Stimulated activated CD8-positive, alpha-beta memory T cell treated with anti-CD3 and anti-CD28 coated beads, Interleukin-7, amount 100 ng/mL, for 1 hour (primary cell): ENCODE results near the gene CLNK.
"Not testable (repeated sequence)": the region's sequence is repeated elsewhere in the genome, so short reads cannot be mapped to it uniquely, and the experiment has no call there.

Experiments
- DNase-seq, 2 donors: peaks; one replicate each; pipeline ENCODE4 v3.0.0-alpha.2; 2020; ENCODE audit warnings: low read depth in 2 of 2

CLNK gene

GRCh38 chr4:10664408-10664807 lies 20.2 kb downstream of the CLNK start:
- DNase-seq: no peak

GRCh38 chr4:10662937-10663336 lies 21.6 kb downstream of the CLNK start:
- no peak for DNase-seq

GRCh38 chr4:10661047-10661446 lies 23.5 kb downstream of the CLNK start:
- no peak for DNase-seq

GRCh38 chr4:10659251-10659650 lies 25.3 kb downstream of the CLNK start:
- DNase-seq: no peak

- DNase-seq: no peak
These were observed 27.6 kb downstream of the CLNK start for GRCh38 chr4:10656988-10657387.

GRCh38 chr4:10656420-10656819 lies 28.1 kb downstream of the CLNK start:
- DNase-seq: no peak

GRCh38 chr4:10655968-10656367 lies 28.6 kb downstream of the CLNK start:
- no peak for DNase-seq

- no peak for DNase-seq
These were observed 36.1 kb downstream of the CLNK start for GRCh38 chr4:10648479-10648878.

- no peak for DNase-seq
These were observed 36.7 kb downstream of the CLNK start for GRCh38 chr4:10647846-10648245.

GRCh38 chr4:10643600-10644425 lies 40.8 kb downstream of the CLNK start:
- DNase-seq: no peak

- no peak for DNase-seq
These were observed 43.9 kb downstream of the CLNK start for GRCh38 chr4:10640561-10641201.

GRCh38 chr4:10639664-10640063 lies 44.9 kb downstream of the CLNK start:
- no peak for DNase-seq

GRCh38 chr4:10639100-10639499 lies 45.5 kb downstream of the CLNK start:
- no peak for DNase-seq

- no peak for DNase-seq
These were observed 49.5 kb downstream of the CLNK start for GRCh38 chr4:10635091-10635490.

- no peak for DNase-seq
These were observed 55.2 kb downstream of the CLNK start for GRCh38 chr4:10629394-10629793.

GRCh38 chr4:10625131-10625530 lies 59.4 kb downstream of the CLNK start:
- DNase-seq: no peak

GRCh38 chr4:10623862-10624261 lies 60.7 kb downstream of the CLNK start:
- no peak for DNase-seq

- no peak for DNase-seq
These were observed 61.3 kb downstream of the CLNK start for GRCh38 chr4:10623241-10623640.

- no peak for DNase-seq
These were observed 61.8 kb downstream of the CLNK start for GRCh38 chr4:10622728-10623127.

- DNase-seq: no peak
These were observed 63.6 kb downstream of the CLNK start for GRCh38 chr4:10620935-10621488.

GRCh38 chr4:10619855-10620254 lies 64.7 kb downstream of the CLNK start:
- no peak for DNase-seq

GRCh38 chr4:10619220-10619619 lies 65.3 kb downstream of the CLNK start:
- DNase-seq: no peak

- not testable (repeated sequence) for DNase-seq
These were observed 69.6 kb downstream of the CLNK start for GRCh38 chr4:10614926-10615325.
